Measurements from ENCODE around the gene JUND.

DNA sequence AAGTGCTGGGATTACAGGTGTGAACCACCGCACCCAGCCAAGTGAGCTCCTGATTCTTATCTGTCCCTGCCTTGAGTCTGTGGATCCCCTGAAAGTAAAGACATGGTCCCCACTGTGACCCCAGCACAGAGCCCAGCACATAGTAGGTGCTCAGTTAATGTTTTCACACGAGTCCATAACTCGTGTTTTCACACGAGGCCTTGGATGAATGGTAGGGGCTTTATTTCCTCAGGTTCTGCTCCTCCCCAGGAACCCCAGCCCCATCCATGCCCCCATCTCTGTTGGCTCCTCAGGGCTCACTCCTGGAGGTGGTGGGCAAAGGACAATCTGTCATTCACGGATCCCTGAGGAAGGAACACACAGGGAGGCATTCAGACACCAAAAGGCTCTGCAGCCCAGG is 31.6 kb downstream of the JUND start:
- no peak for TF ChIP-seq CTCF (IDR thresholded peaks at IDR 0.05)
- no peak for TF ChIP-seq POLR2AphosphoS5 (IDR thresholded peaks at IDR 0.05)
- TF ChIP-seq POLR2A (IDR thresholded peaks at IDR 0.05) = no peak
